Nephron (organoid): ENCODE data around the gene MAP2K7.
A peak's percentile ranks its signal among the peaks of the same experiment; 100 is the strongest.

ENCODE experiments used
- H3K27ac Mint-ChIP-seq, 3 experiments: 2 replicates each; pipeline ENCODE4 v1.8.0; 2020; ENCODE audit warnings: mixed read lengths in 3 of 3, mild to moderate bottlenecking in 2 of 3, moderate library complexity in 1 of 3
- H3K27me3 Mint-ChIP-seq: 2 replicates; pipeline ENCODE4 v1.8.0; 2021; ENCODE audit warnings: low read depth, mild to moderate bottlenecking, moderate library complexity, mixed read lengths
- H3K36me3 Mint-ChIP-seq: 2 replicates; pipeline ENCODE4 v1.8.0; 2020; ENCODE audit warnings: low read depth, mixed read lengths
- H3K4me1 Mint-ChIP-seq: 2 replicates; pipeline ENCODE4 v1.8.0; 2020; ENCODE audit warnings: mixed read lengths
- H3K4me3 Mint-ChIP-seq, 3 experiments: 2 replicates each; pipeline ENCODE4 v1.8.0; 2020; ENCODE audit warnings: mild to moderate bottlenecking in 3 of 3, mixed read lengths in 3 of 3, moderate library complexity in 2 of 3
- H3K9me3 Mint-ChIP-seq: 2 replicates; pipeline ENCODE4 v1.8.0; 2020; ENCODE audit warnings: mixed read lengths
- TF ChIP-seq, protein P1 (sequence below), 3 experiments: fragments of 200-600 bp; sonication (generic); IDR thresholded peaks; one replicate each; pipeline ENCODE4 v1.5.0; 2021; ENCODE audit warnings: antibody characterized with exemption in 3 of 3; ENCODE audit not compliant: unreplicated experiment in 3 of 3

MAP2K7 gene

GRCh38 chr19:7901337-7901736 is 2.3 kb upstream of the MAP2K7 start:
- Mint-ChIP-seq H3K9me3 (no peaks in the 10 kb centered on the region), H3K36me3 (no peaks in the 10 kb centered on the region), H3K4me1 (peaks cover 21% of the 10 kb centered on the region), H3K27me3 (no peaks in the 10 kb centered on the region), H3K27ac (no peak overlapping the region), H3K4me3 (peak overlapping the region in 2 of 3 experiments; percentile 34 to 71)
- TF ChIP-seq, protein P1, sequence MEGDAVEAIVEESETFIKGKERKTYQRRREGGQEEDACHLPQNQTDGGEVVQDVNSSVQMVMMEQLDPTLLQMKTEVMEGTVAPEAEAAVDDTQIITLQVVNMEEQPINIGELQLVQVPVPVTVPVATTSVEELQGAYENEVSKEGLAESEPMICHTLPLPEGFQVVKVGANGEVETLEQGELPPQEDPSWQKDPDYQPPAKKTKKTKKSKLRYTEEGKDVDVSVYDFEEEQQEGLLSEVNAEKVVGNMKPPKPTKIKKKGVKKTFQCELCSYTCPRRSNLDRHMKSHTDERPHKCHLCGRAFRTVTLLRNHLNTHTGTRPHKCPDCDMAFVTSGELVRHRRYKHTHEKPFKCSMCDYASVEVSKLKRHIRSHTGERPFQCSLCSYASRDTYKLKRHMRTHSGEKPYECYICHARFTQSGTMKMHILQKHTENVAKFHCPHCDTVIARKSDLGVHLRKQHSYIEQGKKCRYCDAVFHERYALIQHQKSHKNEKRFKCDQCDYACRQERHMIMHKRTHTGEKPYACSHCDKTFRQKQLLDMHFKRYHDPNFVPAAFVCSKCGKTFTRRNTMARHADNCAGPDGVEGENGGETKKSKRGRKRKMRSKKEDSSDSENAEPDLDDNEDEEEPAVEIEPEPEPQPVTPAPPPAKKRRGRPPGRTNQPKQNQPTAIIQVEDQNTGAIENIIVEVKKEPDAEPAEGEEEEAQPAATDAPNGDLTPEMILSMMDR (IDR thresholded peaks at IDR 0.05; ENCODE audit: unreplicated experiment in 3 of 3) = no peak

DNA sequence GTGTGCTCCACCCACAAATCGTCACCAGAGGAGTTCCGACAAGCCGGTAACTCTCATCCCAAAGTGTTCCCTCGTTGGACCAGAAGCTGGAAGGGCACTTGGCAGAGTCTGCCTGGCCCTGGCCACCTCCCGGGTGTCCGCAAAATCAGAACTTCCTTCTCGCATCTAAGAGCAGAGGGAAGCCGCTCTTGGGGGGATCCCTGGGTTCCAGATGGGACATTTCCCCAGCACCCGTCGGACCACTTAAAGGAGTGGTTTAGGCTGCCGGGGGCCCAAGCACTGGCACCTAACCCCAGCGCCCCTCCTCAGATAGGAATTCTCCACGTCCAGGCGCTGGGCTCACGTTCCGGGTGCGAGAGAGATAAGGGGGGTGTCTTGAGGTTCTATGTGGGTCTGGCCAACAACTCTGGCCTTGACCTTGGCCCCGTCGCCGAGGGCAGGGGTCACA is 857 bp upstream of the MAP2K7 start:
- Mint-ChIP-seq H3K36me3 (no peaks in the 10 kb centered on the region), H3K4me1 (peaks cover 21% of the 10 kb centered on the region), H3K9me3 (no peaks in the 10 kb centered on the region), H3K27ac (peak overlapping the region; percentile 75 to 95 (median 95)), H3K27me3 (no peaks in the 10 kb centered on the region), H3K4me3 (peak overlapping the region; percentile 84 to 94 (median 87))
- TF ChIP-seq, protein P1 (IDR thresholded peaks at IDR 0.05; ENCODE audit: unreplicated experiment in 3 of 3) = no peak

GRCh38 chr19:7904074-7905020 is 670 bp downstream of the MAP2K7 start:
- Mint-ChIP-seq H3K36me3 (no peaks in the 10 kb centered on the region), H3K27ac (peak overlapping the region; percentile 56 to 85 (median 84)), H3K9me3 (no peaks in the 10 kb centered on the region), H3K4me1 (peaks cover 21% of the 10 kb centered on the region), H3K27me3 (no peaks in the 10 kb centered on the region), H3K4me3 (peak overlapping the region; percentile 89 to 97 (median 95))
- TF ChIP-seq, protein P1 (IDR thresholded peaks at IDR 0.05; ENCODE audit: unreplicated experiment in 3 of 3) = no peak

GRCh38 chr19:7905268-7905667 is 1.6 kb downstream of the MAP2K7 start:
- H3K27ac Mint-ChIP-seq = peak overlapping the region; percentile 56 to 85 (median 84)
- TF ChIP-seq, protein P1 (IDR thresholded peaks at IDR 0.05; ENCODE audit: unreplicated experiment in 3 of 3) = no peak
- H3K4me3 Mint-ChIP-seq = peak overlapping the region; percentile 89 to 97 (median 95)
- H3K4me1 Mint-ChIP-seq = peaks cover 21% of the 10 kb centered on the region
- H3K27me3 Mint-ChIP-seq = no peaks in the 10 kb centered on the region
- no peaks in the 10 kb centered on the region for H3K9me3 Mint-ChIP-seq
- no peaks in the 10 kb centered on the region for H3K36me3 Mint-ChIP-seq

GRCh38 chr19:7905859-7906258 is 2.2 kb downstream of the MAP2K7 start:
- peak overlapping the region in 2 of 3 experiments; percentile 71 to 79 for H3K27ac Mint-ChIP-seq
- no peaks in the 10 kb centered on the region for H3K9me3 Mint-ChIP-seq
- peaks cover 21% of the 10 kb centered on the region for H3K4me1 Mint-ChIP-seq
- TF ChIP-seq, protein P1 (IDR thresholded peaks at IDR 0.05; ENCODE audit: unreplicated experiment in 3 of 3) = no peak
- no peaks in the 10 kb centered on the region for H3K27me3 Mint-ChIP-seq
- peak overlapping the region; percentile 84 to 89 (median 86) for H3K4me3 Mint-ChIP-seq
- no peaks in the 10 kb centered on the region for H3K36me3 Mint-ChIP-seq
